ENCODE data around the gene PDE7B.

The PDE7B gene

DNA sequence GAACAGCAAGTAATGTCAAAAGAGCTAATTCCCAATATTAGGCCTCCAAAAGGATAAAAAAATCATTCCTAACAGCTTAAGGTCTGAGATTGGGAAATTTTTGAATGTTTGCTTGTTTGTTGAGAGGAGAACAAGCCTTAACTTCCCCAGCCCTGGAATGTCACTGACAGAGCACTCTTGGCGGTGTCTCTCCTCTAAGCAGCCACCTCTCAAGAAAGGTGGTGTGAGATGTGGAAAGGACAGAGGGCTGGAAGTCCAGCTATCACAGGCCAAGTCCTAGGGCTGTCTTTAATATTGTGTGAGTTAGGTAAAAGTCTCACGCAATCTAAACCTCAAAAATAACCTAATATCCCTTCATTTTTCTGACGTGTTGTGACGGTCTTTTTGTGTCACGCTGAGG, 297.0 kb downstream of the PDE7B start:
- no peak for DNase-seq (ENCODE audit: low read depth)
- TF ChIP-seq, protein P1, sequence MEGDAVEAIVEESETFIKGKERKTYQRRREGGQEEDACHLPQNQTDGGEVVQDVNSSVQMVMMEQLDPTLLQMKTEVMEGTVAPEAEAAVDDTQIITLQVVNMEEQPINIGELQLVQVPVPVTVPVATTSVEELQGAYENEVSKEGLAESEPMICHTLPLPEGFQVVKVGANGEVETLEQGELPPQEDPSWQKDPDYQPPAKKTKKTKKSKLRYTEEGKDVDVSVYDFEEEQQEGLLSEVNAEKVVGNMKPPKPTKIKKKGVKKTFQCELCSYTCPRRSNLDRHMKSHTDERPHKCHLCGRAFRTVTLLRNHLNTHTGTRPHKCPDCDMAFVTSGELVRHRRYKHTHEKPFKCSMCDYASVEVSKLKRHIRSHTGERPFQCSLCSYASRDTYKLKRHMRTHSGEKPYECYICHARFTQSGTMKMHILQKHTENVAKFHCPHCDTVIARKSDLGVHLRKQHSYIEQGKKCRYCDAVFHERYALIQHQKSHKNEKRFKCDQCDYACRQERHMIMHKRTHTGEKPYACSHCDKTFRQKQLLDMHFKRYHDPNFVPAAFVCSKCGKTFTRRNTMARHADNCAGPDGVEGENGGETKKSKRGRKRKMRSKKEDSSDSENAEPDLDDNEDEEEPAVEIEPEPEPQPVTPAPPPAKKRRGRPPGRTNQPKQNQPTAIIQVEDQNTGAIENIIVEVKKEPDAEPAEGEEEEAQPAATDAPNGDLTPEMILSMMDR (conservative IDR thresholded peaks at IDR 0.05; ENCODE audit: low read depth, low read length), result no peak
- no peak overlapping the region for H3K4me3 ChIP-seq (ENCODE audit: low read length)

DNA sequence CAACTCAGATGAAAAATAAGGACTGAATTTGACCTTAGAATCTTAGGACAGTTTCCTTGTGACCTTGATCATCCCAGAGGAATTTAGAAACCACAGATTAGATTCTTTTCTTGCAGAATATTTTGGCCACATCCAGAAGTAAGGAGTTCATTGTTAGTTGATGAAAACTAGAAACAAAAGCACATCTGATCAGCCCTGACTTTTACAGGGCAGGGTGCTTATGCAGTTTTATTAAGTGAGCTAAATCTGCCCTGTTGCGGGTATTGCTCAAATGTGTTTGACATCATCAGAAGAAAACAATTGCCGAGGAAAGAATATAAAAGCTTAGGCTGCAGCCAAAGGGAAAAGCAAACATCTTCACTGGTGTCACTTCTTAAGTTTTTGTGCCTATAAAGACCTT, 297.8 kb downstream of the PDE7B start:
- H3K4me3 ChIP-seq (ENCODE audit: low read length), result no peak overlapping the region
- TF ChIP-seq, protein P1 (conservative IDR thresholded peaks at IDR 0.05; ENCODE audit: low read depth, low read length), result no peak
- no peak for DNase-seq (ENCODE audit: low read depth)

DNA sequence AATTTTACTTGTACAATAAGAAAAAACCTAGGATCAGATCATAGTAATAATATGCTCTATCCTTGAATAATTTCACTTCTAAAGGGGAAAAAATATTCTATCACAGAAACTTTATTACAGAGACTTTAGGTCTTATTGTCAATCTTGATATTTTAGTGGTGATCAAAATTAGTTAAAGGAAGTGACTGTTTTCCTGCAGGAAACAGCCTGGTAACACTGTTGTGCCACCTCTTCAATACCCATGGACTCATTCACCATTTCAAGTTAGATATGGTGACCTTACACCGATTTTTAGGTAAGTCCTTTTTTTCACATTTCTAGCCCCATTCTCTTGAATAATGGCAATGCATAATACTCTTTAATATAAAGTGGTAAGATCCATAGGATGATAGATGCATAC, 299.5 kb downstream of the PDE7B start:
- TF ChIP-seq, protein P1 (conservative IDR thresholded peaks at IDR 0.05; ENCODE audit: low read depth, low read length), result no peak
- no peak overlapping the region for H3K4me3 ChIP-seq (ENCODE audit: low read length)
- no peak for DNase-seq (ENCODE audit: low read depth)

DNA sequence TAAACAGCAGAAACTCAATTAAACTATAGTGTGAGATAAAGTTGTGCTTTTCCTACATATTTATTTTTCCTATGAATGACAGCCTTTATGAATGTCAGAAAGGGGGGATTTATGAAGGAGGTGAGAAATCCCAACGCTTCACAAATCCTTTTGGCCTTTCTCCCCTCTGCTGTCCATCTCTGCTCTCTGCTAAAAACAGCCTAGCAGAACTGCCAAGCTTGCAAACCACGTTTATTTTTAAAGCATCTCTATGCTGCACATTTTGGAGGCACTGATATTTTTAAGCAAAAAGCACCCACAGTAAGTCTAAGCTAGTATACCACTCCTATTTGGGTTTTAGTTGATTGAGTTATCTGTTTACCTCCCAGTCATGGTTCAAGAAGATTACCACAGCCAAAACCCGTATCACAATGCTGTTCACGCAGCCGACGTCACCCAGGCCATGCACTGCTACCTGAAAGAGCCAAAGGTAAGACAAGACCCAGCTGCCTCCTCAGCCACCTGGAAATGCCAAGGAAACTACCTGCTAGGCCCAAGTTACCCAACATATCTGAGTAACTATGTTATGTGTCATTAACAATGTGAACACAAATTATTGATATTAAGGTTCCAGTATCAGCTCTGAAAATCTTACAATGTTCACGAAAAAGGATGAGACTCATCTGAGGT, 302.3 kb downstream of the PDE7B start:
- TF ChIP-seq, protein P1 (conservative IDR thresholded peaks at IDR 0.05; ENCODE audit: low read depth, low read length), result no peak
- DNase-seq (ENCODE audit: low read depth), result no peak
- H3K4me3 ChIP-seq (ENCODE audit: low read length), result no peak overlapping the region

DNA sequence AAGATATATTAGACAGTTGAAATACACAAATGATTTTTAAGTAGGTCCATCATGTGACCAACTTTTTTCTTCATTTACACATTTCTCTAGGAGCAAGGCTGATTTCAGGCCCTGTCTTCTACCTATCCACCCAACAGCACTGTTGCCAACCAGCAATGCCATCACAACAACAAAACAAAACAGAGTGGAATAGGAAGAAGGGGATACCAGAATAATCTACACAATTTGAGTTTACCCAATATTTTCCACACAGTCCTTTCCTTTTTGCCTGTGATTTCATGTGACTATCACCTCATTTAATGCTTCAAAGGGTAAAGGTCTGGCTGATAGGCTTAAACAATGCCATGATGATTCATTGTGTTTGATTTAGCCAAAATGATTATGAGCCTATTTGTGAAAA, 303.7 kb downstream of the PDE7B start:
- no peak for DNase-seq (ENCODE audit: low read depth)
- no peak overlapping the region for H3K4me3 ChIP-seq (ENCODE audit: low read length)
- TF ChIP-seq, protein P1 (conservative IDR thresholded peaks at IDR 0.05; ENCODE audit: low read depth, low read length), result no peak

DNA sequence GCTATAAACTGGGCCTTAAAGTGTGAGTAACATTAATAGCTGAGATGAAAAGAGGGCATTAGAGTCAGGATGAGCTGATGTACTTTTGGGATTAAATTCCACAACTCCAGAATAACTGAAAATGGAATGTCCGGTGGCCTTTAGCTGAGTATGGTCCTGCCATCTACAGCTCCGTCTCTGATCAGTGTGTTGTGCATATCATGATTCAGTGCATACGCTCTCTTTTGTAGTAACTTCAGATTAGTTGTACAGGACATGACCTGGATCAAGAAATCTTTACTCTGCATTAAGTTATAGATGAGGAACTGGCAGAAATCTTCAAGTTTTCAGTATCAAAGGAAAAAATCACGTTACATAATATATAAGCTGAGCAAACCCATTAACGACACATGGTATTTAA, 306.2 kb downstream of the PDE7B start:
- TF ChIP-seq, protein P1 (conservative IDR thresholded peaks at IDR 0.05; ENCODE audit: low read depth, low read length), result no peak
- DNase-seq (ENCODE audit: low read depth), result no peak
- H3K4me3 ChIP-seq (ENCODE audit: low read length), result no peak overlapping the region

DNA sequence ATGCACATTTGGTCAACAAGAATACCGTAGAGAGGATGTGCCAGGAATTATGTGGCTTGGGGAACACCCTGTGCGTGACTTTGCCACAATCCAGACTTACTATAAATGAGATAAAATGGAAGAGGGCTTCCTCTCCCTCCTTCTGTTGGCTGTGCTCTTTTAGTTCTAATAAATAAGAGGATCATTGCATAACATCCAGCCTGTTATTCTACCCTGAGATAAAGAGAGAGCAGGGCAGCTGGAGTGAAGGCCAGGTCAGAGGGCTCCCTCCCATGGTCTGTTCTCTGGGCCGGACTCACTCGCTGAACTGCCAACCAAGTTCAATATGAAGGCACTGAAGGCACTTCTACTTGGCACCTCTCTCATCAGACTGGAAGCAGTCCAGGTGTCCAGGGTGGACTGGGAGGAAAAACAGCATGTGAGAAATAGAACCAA, 306.9 kb downstream of the PDE7B start:
- no peak overlapping the region for H3K4me3 ChIP-seq (ENCODE audit: low read length)
- TF ChIP-seq, protein P1 (conservative IDR thresholded peaks at IDR 0.05; ENCODE audit: low read depth, low read length), result no peak
- no peak for DNase-seq (ENCODE audit: low read depth)

Data from retinal pigment epithelial cell (primary cell).